ENCODE results near the gene MRPL30. TPM values are rescaled to one million over a fixed set of nuclear protein-coding genes. Genes with fewer than 3 reads are reported as not detected.
A peak's percentile ranks its signal among the peaks of the same experiment; 100 is the strongest.

MRPL30 gene
- total RNA-seq, 1 donor from 2014 or later, result 31.9 TPM

- DNase-seq (ENCODE audit: low read depth) (no peak), FAIRE-seq (no peak)
- H3K9me3 ChIP-seq (ENCODE audit: insufficient read depth, low read depth, low read length), result no peaks in the 10 kb centered on the region
- Mint-ChIP-seq H3K9me3 (ENCODE audit: unreplicated experiment) (no peaks in the 10 kb centered on the region), H3K27me3 (ENCODE audit: low read depth, unreplicated experiment) (no peaks in the 10 kb centered on the region), H3K27ac (ENCODE audit: unreplicated experiment) (no peak overlapping the region), H3K36me3 (ENCODE audit: low read depth, unreplicated experiment) (no peaks in the 10 kb centered on the region), H3K4me3 (ENCODE audit: unreplicated experiment) (no peak overlapping the region), H3K4me1 (ENCODE audit: low read depth, unreplicated experiment) (no peaks in the 10 kb centered on the region)
- H2AFZ ChIP-seq (ENCODE audit: low read depth, low read length), result no peak overlapping the region
- H3K27ac ChIP-seq (ENCODE audit: low read depth, low read length), result no peak overlapping the region
- peaks cover 4% of the 10 kb centered on the region for H4K20me1 ChIP-seq (ENCODE audit: insufficient read depth, low read length)
- H3K4me3 ChIP-seq (ENCODE audit: insufficient read depth, low read depth, low read length), result no peak overlapping the region
- no peak overlapping the region for H3K4me2 ChIP-seq (ENCODE audit: low read length)
- no peaks in the 10 kb centered on the region for H3K27me3 ChIP-seq (ENCODE audit: insufficient read depth, low read length)
- H3K9ac ChIP-seq (ENCODE audit: low read length), result no peak overlapping the region
- no peaks in the 10 kb centered on the region for H3K4me1 ChIP-seq (ENCODE audit: insufficient read depth, low read length)
- TF ChIP-seq, protein P1, sequence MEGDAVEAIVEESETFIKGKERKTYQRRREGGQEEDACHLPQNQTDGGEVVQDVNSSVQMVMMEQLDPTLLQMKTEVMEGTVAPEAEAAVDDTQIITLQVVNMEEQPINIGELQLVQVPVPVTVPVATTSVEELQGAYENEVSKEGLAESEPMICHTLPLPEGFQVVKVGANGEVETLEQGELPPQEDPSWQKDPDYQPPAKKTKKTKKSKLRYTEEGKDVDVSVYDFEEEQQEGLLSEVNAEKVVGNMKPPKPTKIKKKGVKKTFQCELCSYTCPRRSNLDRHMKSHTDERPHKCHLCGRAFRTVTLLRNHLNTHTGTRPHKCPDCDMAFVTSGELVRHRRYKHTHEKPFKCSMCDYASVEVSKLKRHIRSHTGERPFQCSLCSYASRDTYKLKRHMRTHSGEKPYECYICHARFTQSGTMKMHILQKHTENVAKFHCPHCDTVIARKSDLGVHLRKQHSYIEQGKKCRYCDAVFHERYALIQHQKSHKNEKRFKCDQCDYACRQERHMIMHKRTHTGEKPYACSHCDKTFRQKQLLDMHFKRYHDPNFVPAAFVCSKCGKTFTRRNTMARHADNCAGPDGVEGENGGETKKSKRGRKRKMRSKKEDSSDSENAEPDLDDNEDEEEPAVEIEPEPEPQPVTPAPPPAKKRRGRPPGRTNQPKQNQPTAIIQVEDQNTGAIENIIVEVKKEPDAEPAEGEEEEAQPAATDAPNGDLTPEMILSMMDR (IDR thresholded peaks at IDR 0.05; ENCODE audit: insufficient read depth, low read depth, low read length), result no peak
- TF ChIP-seq EZH2 (IDR thresholded peaks at IDR 0.05; ENCODE audit: insufficient read depth, low read length), result no peak
- peaks cover 16% of the 10 kb centered on the region for H3K36me3 ChIP-seq (ENCODE audit: insufficient read depth, low read length)
- no peaks in the 10 kb centered on the region for H3K79me2 ChIP-seq (ENCODE audit: insufficient read depth, low read length)
Observed at GRCh38 chr2:99171377-99172140, 9.4 kb upstream of the MRPL30 start.

- Mint-ChIP-seq H3K27me3 (ENCODE audit: low read depth, unreplicated experiment) (no peaks in the 10 kb centered on the region), H3K9me3 (ENCODE audit: unreplicated experiment) (no peaks in the 10 kb centered on the region), H3K36me3 (ENCODE audit: low read depth, unreplicated experiment) (no peaks in the 10 kb centered on the region), H3K27ac (ENCODE audit: unreplicated experiment) (peak overlapping the region; percentile 89), H3K4me3 (ENCODE audit: unreplicated experiment) (peak overlapping the region; percentile 100), H3K4me1 (ENCODE audit: low read depth, unreplicated experiment) (peaks cover 15% of the 10 kb centered on the region)
- peaks cover 23% of the 10 kb centered on the region for H4K20me1 ChIP-seq (ENCODE audit: insufficient read depth, low read length)
- no peak for TF ChIP-seq EZH2 (IDR thresholded peaks at IDR 0.05; ENCODE audit: insufficient read depth, low read length)
- TF ChIP-seq, protein P1 (IDR thresholded peaks at IDR 0.05; ENCODE audit: insufficient read depth, low read depth, low read length), result no peak
- FAIRE-seq, result no peak
- no peak for DNase-seq (ENCODE audit: low read depth)
- peak overlapping the region; percentile 90 for H3K9ac ChIP-seq (ENCODE audit: low read length)
- peak overlapping the region; percentile 93 for H3K4me2 ChIP-seq (ENCODE audit: low read length)
- H3K36me3 ChIP-seq (ENCODE audit: insufficient read depth, low read length), result no peaks in the 10 kb centered on the region
- peak overlapping the region; percentile 80 for H3K27ac ChIP-seq (ENCODE audit: low read depth, low read length)
- H3K27me3 ChIP-seq (ENCODE audit: insufficient read depth, low read length), result no peaks in the 10 kb centered on the region
- peaks cover 2% of the 10 kb centered on the region for H3K4me1 ChIP-seq (ENCODE audit: insufficient read depth, low read length)
- H3K9me3 ChIP-seq (ENCODE audit: insufficient read depth, low read depth, low read length), result no peaks in the 10 kb centered on the region
- H2AFZ ChIP-seq (ENCODE audit: low read depth, low read length), result no peak overlapping the region
- peak overlapping the region; percentile 97 for H3K4me3 ChIP-seq (ENCODE audit: insufficient read depth, low read depth, low read length)
- peaks cover 92% of the 10 kb centered on the region for H3K79me2 ChIP-seq (ENCODE audit: insufficient read depth, low read length)
Observed at GRCh38 chr2:99181624-99182000, 628 bp downstream of the MRPL30 start.

- Histone ChIP-seq H3K36me3 (ENCODE audit: insufficient read depth, low read length) (no peaks in the 10 kb centered on the region), H3K4me2 (ENCODE audit: low read length) (no peak overlapping the region), H3K9me3 (ENCODE audit: insufficient read depth, low read depth, low read length) (no peaks in the 10 kb centered on the region), H2AFZ (ENCODE audit: low read depth, low read length) (no peak overlapping the region), H3K4me1 (ENCODE audit: insufficient read depth, low read length) (peaks cover 2% of the 10 kb centered on the region), H4K20me1 (ENCODE audit: insufficient read depth, low read length) (peaks cover 23% of the 10 kb centered on the region), H3K27ac (ENCODE audit: low read depth, low read length) (no peak overlapping the region), H3K4me3 (ENCODE audit: insufficient read depth, low read depth, low read length) (no peak overlapping the region), H3K27me3 (ENCODE audit: insufficient read depth, low read length) (no peaks in the 10 kb centered on the region), H3K9ac (ENCODE audit: low read length) (no peak overlapping the region), H3K79me2 (ENCODE audit: insufficient read depth, low read length) (peaks cover 97% of the 10 kb centered on the region)
- Mint-ChIP-seq H3K4me3 (ENCODE audit: unreplicated experiment) (peak overlapping the region; percentile 3), H3K9me3 (ENCODE audit: unreplicated experiment) (no peaks in the 10 kb centered on the region), H3K27me3 (ENCODE audit: low read depth, unreplicated experiment) (no peaks in the 10 kb centered on the region), H3K27ac (ENCODE audit: unreplicated experiment) (no peak overlapping the region), H3K4me1 (ENCODE audit: low read depth, unreplicated experiment) (peaks cover 15% of the 10 kb centered on the region), H3K36me3 (ENCODE audit: low read depth, unreplicated experiment) (no peaks in the 10 kb centered on the region)
- no peak for FAIRE-seq
- no peak for TF ChIP-seq EZH2 (IDR thresholded peaks at IDR 0.05; ENCODE audit: insufficient read depth, low read length)
- TF ChIP-seq, protein P1 (IDR thresholded peaks at IDR 0.05; ENCODE audit: insufficient read depth, low read depth, low read length), result no peak
- DNase-seq (ENCODE audit: low read depth), result no peak
Observed at GRCh38 chr2:99183025-99183424, 2.0 kb downstream of the MRPL30 start.

Data from astrocyte (in vitro differentiated cells and primary cell).